ENCODE data around the gene PIK3IP1.

DNA sequence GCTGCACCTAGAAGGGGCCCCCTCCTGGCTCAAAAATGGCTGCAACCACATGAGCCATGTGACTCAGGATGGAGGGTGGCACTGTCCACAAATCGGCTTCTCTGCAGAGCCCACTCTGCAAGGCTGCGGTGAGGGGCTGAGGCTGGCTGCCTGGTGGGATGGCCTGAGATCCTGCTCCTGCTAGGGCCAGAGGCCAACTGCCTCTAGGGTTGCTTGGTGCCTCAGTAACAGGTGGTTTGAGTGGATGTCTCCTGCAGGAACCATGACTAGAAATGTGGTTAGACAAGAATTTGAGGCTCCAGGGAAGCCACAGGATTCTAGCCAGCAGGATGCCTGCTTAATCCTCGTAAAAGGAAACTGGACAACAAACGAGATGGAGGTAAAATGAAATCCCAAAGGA lies 36.7 kb upstream of the PIK3IP1 start:
- no peak for TF ChIP-seq POLR2A (IDR thresholded peaks at IDR 0.05)
- TF ChIP-seq, protein P1, sequence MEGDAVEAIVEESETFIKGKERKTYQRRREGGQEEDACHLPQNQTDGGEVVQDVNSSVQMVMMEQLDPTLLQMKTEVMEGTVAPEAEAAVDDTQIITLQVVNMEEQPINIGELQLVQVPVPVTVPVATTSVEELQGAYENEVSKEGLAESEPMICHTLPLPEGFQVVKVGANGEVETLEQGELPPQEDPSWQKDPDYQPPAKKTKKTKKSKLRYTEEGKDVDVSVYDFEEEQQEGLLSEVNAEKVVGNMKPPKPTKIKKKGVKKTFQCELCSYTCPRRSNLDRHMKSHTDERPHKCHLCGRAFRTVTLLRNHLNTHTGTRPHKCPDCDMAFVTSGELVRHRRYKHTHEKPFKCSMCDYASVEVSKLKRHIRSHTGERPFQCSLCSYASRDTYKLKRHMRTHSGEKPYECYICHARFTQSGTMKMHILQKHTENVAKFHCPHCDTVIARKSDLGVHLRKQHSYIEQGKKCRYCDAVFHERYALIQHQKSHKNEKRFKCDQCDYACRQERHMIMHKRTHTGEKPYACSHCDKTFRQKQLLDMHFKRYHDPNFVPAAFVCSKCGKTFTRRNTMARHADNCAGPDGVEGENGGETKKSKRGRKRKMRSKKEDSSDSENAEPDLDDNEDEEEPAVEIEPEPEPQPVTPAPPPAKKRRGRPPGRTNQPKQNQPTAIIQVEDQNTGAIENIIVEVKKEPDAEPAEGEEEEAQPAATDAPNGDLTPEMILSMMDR (IDR thresholded peaks at IDR 0.05) = no peak
